Prostate gland (tissue), 2 donors: ENCODE data around the gene LSAMP. TPM values are rescaled to one million over a fixed set of nuclear protein-coding genes. Genes with fewer than 3 reads are reported as not detected.

Source experiments
- DNase-seq: peaks from one replicate; pipeline ENCODE4 v3.0.0-alpha.2; 2019; ENCODE audit warnings: low spot score
- H3K27ac ChIP-seq, 2 donors: fragments of 200-600 bp; sonication (generic); 2 replicates each; pipeline ENCODE4 v1.5.1; 2017 to 2019
- H3K27me3 ChIP-seq: fragments of 200-600 bp; sonication (generic); replicated peaks from 2 replicates; pipeline ENCODE4 v1.5.1; 2019; ENCODE audit not compliant: insufficient read depth
- H3K36me3 ChIP-seq, 2 donors: fragments of 200-600 bp; sonication (generic); 1 replicate in 1 of 2; 2 replicates in 1 of 2; pipeline versions ENCODE4 v1.5.1 to v1.8.1; 2017 to 2019
- H3K4me1 ChIP-seq: fragments of 200-600 bp; sonication (generic); replicated peaks from 2 replicates; pipeline ENCODE4 v1.5.1; 2019
- H3K4me3 ChIP-seq, 2 donors: fragments of 200-600 bp; sonication (generic); 2 replicates each; pipeline ENCODE4 v1.5.1; 2017 to 2019
- H3K9me3 ChIP-seq: fragments of 200-600 bp; sonication (generic); 2 replicates; pipeline ENCODE4 v1.5.1; 2017
- CTCF ChIP-seq, 4 experiments: fragments of 200-600 bp in 2 of 4; fragments of 450-650 bp in 2 of 4; sonication (generic) in 2 of 4; IDR thresholded peaks; 1 replicate in 3 of 4; 2 replicates in 1 of 4; pipeline ENCODE4 v1.5.1; 2016 to 2019; ENCODE audit warnings: antibody characterized with exemption in 4 of 4, mild to moderate bottlenecking in 2 of 4, moderate library complexity in 2 of 4
- POLR2A ChIP-seq: fragments of 450-650 bp; IDR thresholded peaks from one replicate; pipeline ENCODE4 v1.6.1; 2016; ENCODE audit warnings: antibody characterized with exemption, mild to moderate bottlenecking
- POLR2AphosphoS5 ChIP-seq: sonication (generic); formaldehyde crosslinking; IDR thresholded peaks from one replicate; pipeline ENCODE4 v1.6.1; 2017; ENCODE audit warnings: antibody characterized with exemption
- WGBS: methylation state at CpG from one replicate; pipeline ENCODE4 v1.1.5; 2018; 5-methylcytosine and 5-hydroxymethylcytosine counted together
- intact Hi-C: fragments of 100-400 bp; cut with DNase I; formaldehyde crosslinking; loops from one replicate; pipeline ENCODE4 v1.14.2; 2022
- total RNA-seq, 2 donors: library from RNA; depleted of rRNA; stranded (reverse); fragments of >200 nt; gene quantifications; one replicate each; pipeline ENCODE4 v1.1.0, GENCODE V29; 2016

Gene LSAMP
- total RNA-seq, 2 donors from 2014 or later: 15.4 to 38.0 TPM

DNA sequence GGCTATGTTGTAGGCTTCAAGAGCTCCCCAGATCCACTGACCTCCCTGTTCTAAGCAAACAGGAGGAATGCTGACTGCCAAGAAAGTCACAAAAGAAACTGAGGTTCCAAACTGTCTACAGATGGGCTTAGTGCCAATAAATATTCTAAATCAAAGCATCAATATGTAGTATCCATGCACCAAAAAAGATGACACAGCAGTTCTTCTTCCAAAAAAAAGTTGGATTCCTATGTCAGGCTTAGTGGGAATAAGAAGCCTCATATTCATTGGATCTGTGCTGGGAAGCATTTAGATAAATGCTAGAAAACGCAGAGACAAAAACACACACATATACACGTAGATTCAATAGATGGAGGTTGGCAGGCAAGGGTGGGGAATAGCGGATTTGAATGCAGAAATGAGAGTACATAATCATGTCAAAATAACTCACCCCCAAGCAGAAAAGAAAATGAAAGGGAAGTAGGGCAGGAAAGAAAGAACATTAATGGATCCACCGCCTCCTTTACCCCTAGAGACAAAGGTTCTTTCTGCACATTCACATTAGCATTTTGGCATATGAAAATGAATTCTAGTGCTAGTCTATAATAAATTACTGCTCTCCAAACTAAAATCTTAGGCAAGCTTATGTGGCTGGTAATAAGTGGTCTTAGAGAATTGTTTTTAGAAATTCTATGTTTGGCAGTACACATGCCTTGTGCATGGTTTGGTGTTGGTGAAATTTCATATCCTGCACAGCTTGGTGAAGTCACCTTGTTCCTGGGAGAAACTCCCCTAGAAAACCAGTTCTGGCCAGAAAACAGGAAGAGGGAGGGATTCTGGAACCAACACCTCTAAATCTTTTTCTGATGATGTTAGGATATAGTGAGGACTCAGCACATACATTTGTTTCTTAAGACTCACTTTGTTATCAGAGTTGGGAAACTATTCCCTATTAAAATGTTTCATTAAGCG lies 283.4 kb downstream of the LSAMP start:
- WGBS: 85% methylated on average over 5 of the region's 5 CpGs
- H3K4me1 ChIP-seq: no peaks in the 10 kb centered on the region
- no peak overlapping the region for H3K4me3 ChIP-seq
- intact Hi-C loops: no loop called here
- TF ChIP-seq POLR2AphosphoS5: no peak
- TF ChIP-seq POLR2A: no peak
- no peak for TF ChIP-seq CTCF (IDR thresholded peaks at IDR 0.05)
- DNase-seq: no peak
- H3K9me3 ChIP-seq: no peaks in the 10 kb centered on the region
- H3K27me3 ChIP-seq: no peaks in the 10 kb centered on the region
- H3K36me3 ChIP-seq: no peaks in the 10 kb centered on the region
- H3K27ac ChIP-seq: no peak overlapping the region

DNA sequence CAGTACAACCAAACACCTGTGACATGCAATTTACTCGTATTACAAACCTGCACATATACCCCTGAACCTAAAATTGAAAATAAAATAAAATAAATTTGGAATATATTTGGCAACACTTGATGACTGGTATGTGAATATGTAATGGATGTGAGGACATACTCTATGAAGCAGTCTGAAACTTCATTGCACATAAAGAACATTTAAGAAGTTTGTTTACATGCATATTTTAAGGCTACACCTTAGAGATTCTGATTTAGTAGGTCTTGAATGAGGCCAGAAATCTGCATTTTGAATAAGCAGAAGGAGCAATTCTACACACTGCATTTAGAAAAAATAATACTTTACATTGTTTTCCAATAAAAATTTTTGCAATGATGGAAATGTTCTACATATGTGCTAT lies 284.7 kb downstream of the LSAMP start:
- Histone ChIP-seq H3K4me1 (no peaks in the 10 kb centered on the region), H3K9me3 (no peaks in the 10 kb centered on the region), H3K4me3 (no peak overlapping the region), H3K36me3 (no peaks in the 10 kb centered on the region), H3K27me3 (no peaks in the 10 kb centered on the region), H3K27ac (no peak overlapping the region)
- TF ChIP-seq POLR2AphosphoS5 (no peak), POLR2A (no peak), CTCF (IDR thresholded peaks at IDR 0.05) (no peak)
- intact Hi-C loops: no loop called here
- DNase-seq: no peak
- WGBS: 97% methylated on average over 1 of the region's 1 CpG

GRCh38 chr3:116155841-116156240 lies 289.4 kb downstream of the LSAMP start:
- Histone ChIP-seq H3K4me1 (no peaks in the 10 kb centered on the region), H3K27ac (no peak overlapping the region), H3K27me3 (no peaks in the 10 kb centered on the region), H3K36me3 (no peaks in the 10 kb centered on the region), H3K9me3 (no peaks in the 10 kb centered on the region), H3K4me3 (no peak overlapping the region)
- TF ChIP-seq POLR2AphosphoS5 (no peak), POLR2A (no peak), CTCF (IDR thresholded peaks at IDR 0.05) (no peak)
- WGBS: 74% methylated on average over 1 of the region's 1 CpG
- no peak for DNase-seq
- intact Hi-C loops: no loop called here

DNA sequence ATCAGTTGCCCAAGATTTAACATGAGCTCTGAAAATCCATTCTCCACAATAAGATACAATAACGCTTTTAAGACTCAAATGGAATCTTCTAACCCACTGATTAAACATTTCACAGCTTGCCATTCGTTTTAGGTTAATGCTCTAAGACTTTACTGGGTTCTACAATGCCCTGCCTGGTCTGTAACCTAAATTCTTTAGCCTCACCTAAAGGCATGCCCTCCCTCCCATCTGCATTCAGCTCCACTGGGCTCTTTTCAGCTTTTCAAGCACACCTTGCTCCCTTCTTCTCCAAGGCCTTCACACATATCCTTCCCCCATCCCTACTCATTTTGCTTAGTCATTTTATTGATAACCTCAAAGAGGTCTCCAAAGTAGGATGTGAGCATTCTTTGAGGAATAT lies 290.9 kb downstream of the LSAMP start:
- Histone ChIP-seq H3K4me3 (no peak overlapping the region), H3K27me3 (no peaks in the 10 kb centered on the region), H3K36me3 (no peaks in the 10 kb centered on the region), H3K27ac (no peak overlapping the region), H3K4me1 (no peaks in the 10 kb centered on the region), H3K9me3 (no peaks in the 10 kb centered on the region)
- 49% methylated on average over 2 of the region's 2 CpGs for WGBS
- DNase-seq: no peak
- intact Hi-C loops: no loop called here
- TF ChIP-seq POLR2A: no peak
- TF ChIP-seq POLR2AphosphoS5: no peak
- no peak for TF ChIP-seq CTCF (IDR thresholded peaks at IDR 0.05)

DNA sequence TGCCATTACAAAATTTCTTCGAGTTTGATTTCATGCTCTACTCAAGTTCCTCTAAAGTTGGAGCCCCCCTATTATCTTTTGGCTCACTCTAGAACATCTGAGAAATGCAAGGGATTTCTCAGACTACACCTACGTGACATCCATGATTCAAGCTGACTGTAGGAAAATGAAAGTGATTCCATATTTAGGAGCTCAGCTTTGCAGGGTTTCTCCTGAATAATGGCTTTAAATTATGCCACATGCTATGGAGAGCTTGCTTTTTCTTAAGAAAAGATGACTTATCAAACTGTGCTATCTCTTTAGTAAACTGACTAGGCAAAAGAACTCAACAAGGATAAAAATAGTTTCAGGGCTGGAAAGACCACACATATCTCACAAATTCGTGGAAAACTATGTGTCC lies 292.1 kb downstream of the LSAMP start:
- no peak for DNase-seq
- Histone ChIP-seq H3K27ac (no peak overlapping the region), H3K4me3 (no peak overlapping the region), H3K9me3 (no peaks in the 10 kb centered on the region), H3K27me3 (no peaks in the 10 kb centered on the region), H3K36me3 (no peaks in the 10 kb centered on the region), H3K4me1 (no peaks in the 10 kb centered on the region)
- 51% methylated on average over 3 of the region's 3 CpGs for WGBS
- no peak for TF ChIP-seq POLR2AphosphoS5
- no peak for TF ChIP-seq POLR2A
- no peak for TF ChIP-seq CTCF (IDR thresholded peaks at IDR 0.05)
- intact Hi-C loops: no loop called here
